ENCODE measurements around the gene TSPAN10. TPM values are rescaled to one million over a fixed set of nuclear protein-coding genes. Genes with fewer than 3 reads are reported as not detected.

Gene TSPAN10
- total RNA-seq, 4 donors from 2014 or later: 0.32 to 0.92 TPM; not detected in 2

GRCh38 chr17:81593105-81593871 is 43.7 kb upstream of the TSPAN10 start:
- no peak for DNase-seq (ENCODE audit: extremely low spot score)
- Histone ChIP-seq H3K27ac (replicated peaks in 1 of 4) (no peak overlapping the region), H3K27me3 (no peaks in the 10 kb centered on the region), H3K4me3 (no peak overlapping the region), H3K4me1 (no peaks in the 10 kb centered on the region), H3K36me3 (peaks cover 69 to 99% (median 97%) of the 10 kb centered on the region in 4 donors), H3K9me3 (no peaks in the 10 kb centered on the region)
- intact Hi-C loops (cut with DNase I): no loop called here
- TF ChIP-seq CTCF (IDR thresholded peaks at IDR 0.05) (no peak), EP300 (IDR thresholded peaks at IDR 0.05) (no peak), POLR2AphosphoS5 (IDR thresholded peaks at IDR 0.05) (no peak), POLR2A (IDR thresholded peaks at IDR 0.05; ENCODE audit: low read depth) (no peak)
- 89% methylated on average over 11 of the region's 11 CpGs for WGBS

- Histone ChIP-seq H3K27ac (replicated peaks in 1 of 4) (no peak overlapping the region), H3K4me1 (peaks cover 10 to 19% (median 17%) of the 10 kb centered on the region in 4 donors), H3K4me3 (no peak overlapping the region), H3K27me3 (no peaks in the 10 kb centered on the region), H3K36me3 (peaks cover 57 to 96% (median 80%) of the 10 kb centered on the region in 4 donors), H3K9me3 (no peaks in the 10 kb centered on the region)
- intact Hi-C loops (cut with DNase I): loop anchor here (5.0 kb wide), 1 partner anchor 348 kb away; no protein-coding TSS in a partner anchor
- no peak for TF ChIP-seq CTCF (IDR thresholded peaks at IDR 0.05)
- no peak for TF ChIP-seq POLR2AphosphoS5 (IDR thresholded peaks at IDR 0.05)
- DNase-seq (ENCODE audit: extremely low spot score): no peak
- WGBS: 38% methylated on average over 10 of the region's 10 CpGs
Measured at GRCh38 chr17:81599719-81600486, 37.1 kb upstream of the TSPAN10 start.

- H3K27me3 ChIP-seq: no peaks in the 10 kb centered on the region
- intact Hi-C loops (cut with DNase I): loop anchor here (5.0 kb wide), 1 partner anchor 349 kb away; no protein-coding TSS in a partner anchor
- H3K27ac ChIP-seq (replicated peaks in 1 of 4): peak overlapping the region in 2 of 4 donors; percentile 8 to 16
- 39% methylated on average over 9 of the region's 9 CpGs for WGBS
- no peak for DNase-seq (ENCODE audit: extremely low spot score)
- H3K4me3 ChIP-seq: no peak overlapping the region
- peaks cover 57 to 95% (median 80%) of the 10 kb centered on the region in 4 donors for H3K36me3 ChIP-seq
- H3K4me1 ChIP-seq: peaks cover 10 to 19% (median 17%) of the 10 kb centered on the region in 4 donors
- H3K9me3 ChIP-seq: no peaks in the 10 kb centered on the region
- TF ChIP-seq CTCF (IDR thresholded peaks at IDR 0.05): peak; percentile 64 to 84 (median 70)
- no peak for TF ChIP-seq EP300 (IDR thresholded peaks at IDR 0.05)
Measured at GRCh38 chr17:81601525-81602120, 35.4 kb upstream of the TSPAN10 start.

GRCh38 chr17:81603846-81604610 is 33.0 kb upstream of the TSPAN10 start:
- no peak for DNase-seq (ENCODE audit: extremely low spot score)
- Histone ChIP-seq H3K27me3 (no peaks in the 10 kb centered on the region), H3K4me3 (no peak overlapping the region), H3K27ac (replicated peaks in 1 of 4) (no peak overlapping the region), H3K36me3 (peaks cover 60 to 97% (median 79%) of the 10 kb centered on the region in 4 donors), H3K9me3 (no peaks in the 10 kb centered on the region), H3K4me1 (peaks cover 10 to 19% (median 17%) of the 10 kb centered on the region in 4 donors)
- TF ChIP-seq EP300 (IDR thresholded peaks at IDR 0.05) (no peak), POLR2A (IDR thresholded peaks at IDR 0.05; ENCODE audit: low read depth) (no peak), CTCF (IDR thresholded peaks at IDR 0.05) (no peak), POLR2AphosphoS5 (IDR thresholded peaks at IDR 0.05) (no peak)
- intact Hi-C loops (cut with DNase I): loop anchor here (5.0 kb wide), 1 partner anchor 352 kb away; no protein-coding TSS in a partner anchor
- WGBS: 90% methylated on average over 11 of the region's 11 CpGs
